K562 (cell line): ENCODE data around the gene RNU5D-1. TPM values are rescaled to one million over a fixed set of nuclear protein-coding genes. Genes with fewer than 3 reads are reported as not detected.

Experiments
- ATAC-seq: fragments of 200-7000 bp; cut with Tn5 transposase; 3 replicates; pipeline ENCODE4 v1.9.1; 2020; ENCODE audit warnings: moderate library complexity
- BruUV-seq: library from RNA; stranded (reverse); fragments of 400-500 nt; replicated peaks from 2 replicates; lab custom pipeline; 2021; lab: Mats Ljungman, UMichigan
- CTCF ChIA-PET: fragments of 300-600 bp; formaldehyde crosslinking; extraction: SDS; loops from one replicate; lab custom pipeline; 2021; ENCODE audit warnings: low intra/inter-chr PET ratio; lab: Yijun Ruan, JAX
- POLR2A ChIA-PET: fragments of 300-600, 350-650 bp; sonication (Branson Sonifier 250); formaldehyde crosslinking; extraction: SDS; loops from one replicate; lab custom pipeline; 2021; ENCODE audit warnings: antibody characterized with exemption, inconsistent platforms; lab: Yijun Ruan, JAX
- DNase-seq, 4 experiments: peaks; one replicate each; pipeline versions ENCODE4 v3.0.0 to v3.0.0-alpha.2; 2011 to 2018; ENCODE audit warnings: low spot score in 3 of 4, mixed read lengths in 3 of 4; ENCODE audit errors: extremely low read depth in 1 of 4
- FAIRE-seq: peaks from 2 replicates; lab custom pipeline; 2011; peaks lifted over from hg19 to GRCh38; lab: Jason Lieb, UNC
- H2AFZ ChIP-seq: 2 replicates; pipeline ENCODE4 v1.6.0; 2011; ENCODE audit warnings: low read depth, low read length, control low read depth, inconsistent platforms
- H3K27ac ChIP-seq: fragments of 200-600 bp; 3 replicates; pipeline ENCODE4 v1.8.0; 2011; ENCODE audit warnings: low read depth, mild to moderate bottlenecking, control low read depth, inconsistent platforms, low read length, moderate library complexity, mixed read lengths; ENCODE audit errors: extremely low read depth
- H3K27me3 ChIP-seq, 2 experiments: fragments of 300-600 bp in 1 of 2; 2 replicates in 1 of 2; 3 replicates in 1 of 2; pipeline versions ENCODE4 v1.6.0 to v1.8.0; 2011; ENCODE audit warnings: inconsistent platforms in 2 of 2, low read length in 2 of 2, mild to moderate bottlenecking in 1 of 2, mixed read lengths in 1 of 2, moderate library complexity in 1 of 2; ENCODE audit not compliant: control insufficient read depth in 2 of 2, insufficient read depth in 2 of 2
- H3K36me3 ChIP-seq: fragments of 300-600 bp; 3 replicates; pipeline ENCODE4 v1.8.0; 2011; ENCODE audit warnings: mild to moderate bottlenecking, low read length, inconsistent platforms; ENCODE audit not compliant: control insufficient read depth, insufficient read depth
- H3K4me1 ChIP-seq, 2 experiments: fragments of 200-600 bp in 1 of 2; replicated peaks in 1 of 2; 2 replicates in 1 of 2; 3 replicates in 1 of 2; pipeline versions ENCODE4 v1.5.1 to v1.8.0; 2011; ENCODE audit warnings: inconsistent platforms in 2 of 2, low read length in 2 of 2, mild to moderate bottlenecking in 1 of 2, mixed read lengths in 1 of 2, moderate library complexity in 1 of 2; ENCODE audit not compliant: control insufficient read depth in 2 of 2, insufficient read depth in 2 of 2
- H3K4me2 ChIP-seq: 2 replicates; pipeline ENCODE4 v1.6.1; 2011; ENCODE audit warnings: low read length, control low read depth, inconsistent platforms, mixed read lengths; ENCODE audit not compliant: insufficient read depth
- H3K4me3 ChIP-seq: fragments of 200-600 bp; sonication (generic), shearing (Covaris generic); 2 replicates; pipeline ENCODE4 v1.5.1; 2016; ENCODE audit warnings: control low read depth, inconsistent platforms
- H3K79me2 ChIP-seq: fragments of 200-600 bp; 3 replicates; pipeline ENCODE4 v1.8.0; 2011; ENCODE audit warnings: low read length, inconsistent platforms; ENCODE audit not compliant: control insufficient read depth, insufficient read depth
- H3K9ac ChIP-seq, 2 experiments: 2 replicates each; pipeline versions ENCODE4 v1.6.0 to v1.6.1; 2011; ENCODE audit warnings: low read depth in 2 of 2, low read length in 2 of 2, control low read depth in 1 of 2, inconsistent platforms in 1 of 2, mild to moderate bottlenecking in 1 of 2, mixed read lengths in 1 of 2; ENCODE audit not compliant: insufficient read depth in 1 of 2
- H3K9me1 ChIP-seq: one replicate; pipeline ENCODE4 v1.6.0; 2011; ENCODE audit warnings: inconsistent platforms, mild to moderate bottlenecking, low read length, moderate library complexity; ENCODE audit not compliant: control insufficient read depth, insufficient read depth
- H3K9me3 ChIP-seq: replicated peaks from 2 replicates; pipeline ENCODE4 v1.5.1; 2011; ENCODE audit warnings: low read depth, low read length, inconsistent platforms; ENCODE audit not compliant: control insufficient read depth, insufficient read depth
- H4K20me1 ChIP-seq: replicated peaks from 2 replicates; pipeline ENCODE4 v1.6.1; 2011; ENCODE audit warnings: low read length, inconsistent platforms, mixed read lengths; ENCODE audit not compliant: control insufficient read depth, insufficient read depth
- BRCA1 ChIP-seq, 2 experiments: fragments of 450-650 bp in 1 of 2; sonication (generic) in 1 of 2; formaldehyde crosslinking in 1 of 2; IDR thresholded peaks; 2 replicates each; pipeline versions ENCODE4 v1.5.0 to v1.6.1; 2017 to 2020; ENCODE audit warnings: mild to moderate bottlenecking in 1 of 2, missing genetic modification reagents in 1 of 2
- CREB3L1 ChIP-seq: fragments of 450-650 bp; IDR thresholded peaks from 2 replicates; pipeline ENCODE4 v1.6.1; 2014; ENCODE audit warnings: low read depth, mild to moderate bottlenecking, moderate library complexity, borderline replicate concordance
- ILF3 ChIP-seq: fragments of 450-650 bp; IDR thresholded peaks from 2 replicates; pipeline ENCODE4 v1.6.1; 2018; ENCODE audit warnings: antibody characterized with exemption, mild to moderate bottlenecking, moderate library complexity, borderline replicate concordance
- JUND ChIP-seq, 2 experiments: IDR thresholded peaks; 2 replicates in 1 of 2; 3 replicates in 1 of 2; pipeline ENCODE4 v1.6.1; 2011; ENCODE audit warnings: borderline replicate concordance in 2 of 2, low read depth in 2 of 2, low read length in 2 of 2, improper control_type of control experiment in 1 of 2, missing biosample characterization in 1 of 2, missing genetic modification characterization in 1 of 2, missing genetic modification reagents in 1 of 2
- NEUROD1 ChIP-seq: fragments of 150-350 bp; IDR thresholded peaks from 2 replicates; pipeline ENCODE4 v1.6.1; 2014; ENCODE audit warnings: borderline replicate concordance, low read length, low read depth; ENCODE audit not compliant: partially characterized antibody
- TAL1 ChIP-seq: fragments of 450-650 bp; IDR thresholded peaks from 2 replicates; pipeline ENCODE4 v1.6.1; 2016; ENCODE audit warnings: mild to moderate bottlenecking
- THAP12 ChIP-seq: fragments of 250-450 bp; sonication (Bioruptor Pico); IDR thresholded peaks from 2 replicates; pipeline ENCODE4 v1.9.0; 2021; ENCODE audit warnings: mild to moderate bottlenecking, inconsistent platforms
- ZNF124 ChIP-seq: sonication (generic); formaldehyde crosslinking; IDR thresholded peaks from 2 replicates; pipeline ENCODE4 v1.8.1; 2022; ENCODE audit warnings: missing genetic modification reagents
- WGBS: fragments of 100-300 bp; shearing (Covaris generic); methylation state at CpG from one replicate; pipeline ENCODE4 v1.1.6; 2016; ENCODE audit warnings: low coverage, mixed read lengths; ENCODE audit not compliant: insufficient coverage; ENCODE audit errors: missing lambda C conversion rate; 5-methylcytosine and 5-hydroxymethylcytosine counted together
- in situ Hi-C: fragments of 300-500 bp; cut with MboI; formaldehyde crosslinking; loops from 4 replicates; pipeline ENCODE4 v1.15.0; 2018; ENCODE audit warnings: inconsistent platforms, mixed read lengths
- intact Hi-C: fragments of 100-400 bp; cut with micrococcal nuclease; formaldehyde crosslinking; loops from 2 replicates; pipeline ENCODE4 v1.14.2; 2022
- polyA plus RNA-seq, 8 experiments: library from polyadenylated mRNA; depleted of rRNA in 4 of 8; stranded (reverse) in 5 of 8; unstranded in 3 of 8; fragments of >200 nt; fragmentation: Nextera tagmentation in 2 of 8; fragmentation: Illumina TruSeq in 1 of 8; extraction: Ambion mirVana in 2 of 8; extraction: Trizol in 1 of 8; gene quantifications; 2 replicates each; pipeline versions ENCODE4 v1.2.1 to v1.2.3, GENCODE V29; 2011 to 2014; ENCODE audit warnings: inconsistent platforms in 1 of 8, missing spikeins in 1 of 8
- total RNA-seq, 7 experiments: library from RNA; depleted of rRNA in 6 of 7; stranded (reverse); fragments of >200 nt in 6 of 7; fragmentation: Illumina TruSeq in 2 of 7; extraction: Trizol in 2 of 7; gene quantifications; 2 replicates each; pipeline versions ENCODE4 v1.2.1 to v1.2.3, GENCODE V29; 2011 to 2021; ENCODE audit warnings: low replicate concordance in 1 of 7
- TF ChIP-seq, protein P1 (sequence below): sonication (generic); formaldehyde crosslinking; IDR thresholded peaks from 2 replicates; pipeline ENCODE4 v1.8.0; 2023; ENCODE audit warnings: mild to moderate bottlenecking, missing genetic modification reagents
- TF ChIP-seq, protein P2 (sequence below): sonication (generic); formaldehyde crosslinking; IDR thresholded peaks from 2 replicates; pipeline ENCODE4 v1.8.1; 2023; ENCODE audit warnings: mild to moderate bottlenecking, missing genetic modification reagents
- TF ChIP-seq, protein P3 (sequence below): sonication (generic); formaldehyde crosslinking; IDR thresholded peaks from 2 replicates; pipeline ENCODE4 v1.8.1; 2023; ENCODE audit warnings: mild to moderate bottlenecking, missing genetic modification reagents, moderate library complexity

RNU5D-1 gene
- total and polyA plus RNA-seq, 9 of the 15 experiments (the other 6 are each of a cell fraction or from before 2014, with no cell fraction given) = under 0.01 TPM; not detected in 8

DNA sequence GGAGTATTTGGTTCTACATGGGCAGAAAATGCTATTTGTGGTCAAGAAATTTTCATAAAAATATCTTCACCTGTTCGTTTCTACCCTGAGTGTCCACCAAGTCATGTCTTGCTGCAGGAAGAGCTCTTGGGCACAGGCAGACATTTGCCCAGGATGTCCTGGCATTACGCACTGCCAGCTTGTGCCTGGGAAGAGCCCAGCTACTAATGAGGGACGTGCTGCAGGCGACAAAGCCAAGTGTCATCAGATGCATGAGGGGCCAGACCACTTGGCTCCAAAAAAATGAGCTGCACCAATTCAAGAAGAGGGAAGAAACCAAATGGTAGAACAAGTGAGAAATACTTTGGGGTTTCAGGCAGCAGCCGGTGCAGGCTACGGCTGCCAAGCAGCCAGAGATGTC lies 12.9 kb downstream of the RNU5D-1 start:
- intact Hi-C loops (no loop called here), in situ Hi-C loops (no loop called here)
- POLR2A ChIA-PET = interaction anchor here (0.6 to 9.1 kb wide), 7 partner anchors 12 to 798 kb away, joined by 3 to 328 read pairs (median 3); partner anchors contain the start of gene RNU5D-1
- Histone ChIP-seq H3K9me3 (no peaks in the 10 kb centered on the region), H3K4me2 (no peak overlapping the region), H3K36me3 (no peaks in the 10 kb centered on the region), H3K27me3 (peaks cover 8 to 15% of the 10 kb centered on the region in 2 experiments; a peak in 4 of 5 replicates), H3K9ac (0 out of 4 replicates have a peak overlapping the region, but pooled peaks of 1 of the 2 experiments have one; percentile 12), H3K27ac (no peak overlapping the region), H3K79me2 (no peaks in the 10 kb centered on the region), H3K4me1 (peaks cover 6 to 20% of the 10 kb centered on the region in 2 experiments), H2AFZ (no peak overlapping the region), H4K20me1 (0 out of 2 replicates have a peak, but pooled peaks cover 3% of the 10 kb centered on the region), H3K9me1 (no peaks in the 10 kb centered on the region), H3K4me3 (no peak overlapping the region)
- 41% methylated on average over 6 of the region's 6 CpGs for WGBS
- FAIRE-seq (no peak), DNase-seq (no peak), ATAC-seq (no peak)
- CTCF ChIA-PET = interaction anchor here (0.7 kb wide), 1 partner anchor 792 kb away, joined by 3 read pairs; no protein-coding TSS in a partner anchor
- BruUV-seq = no TSS peak
- no peak for TF ChIP-seq JUND (IDR thresholded peaks at IDR 0.05; ENCODE audit: borderline replicate concordance, low read depth, low read length)
- no peak for TF ChIP-seq JUND (tag; IDR thresholded peaks at IDR 0.05; ENCODE audit: borderline replicate concordance, low read depth, low read length)
- no peak for TF ChIP-seq BRCA1 (IDR thresholded peaks at IDR 0.05)
- TF ChIP-seq BRCA1 (CRISPR knock-in tag; IDR thresholded peaks at IDR 0.05) = no peak
- TF ChIP-seq ILF3 = no peak
- TF ChIP-seq, protein P1, sequence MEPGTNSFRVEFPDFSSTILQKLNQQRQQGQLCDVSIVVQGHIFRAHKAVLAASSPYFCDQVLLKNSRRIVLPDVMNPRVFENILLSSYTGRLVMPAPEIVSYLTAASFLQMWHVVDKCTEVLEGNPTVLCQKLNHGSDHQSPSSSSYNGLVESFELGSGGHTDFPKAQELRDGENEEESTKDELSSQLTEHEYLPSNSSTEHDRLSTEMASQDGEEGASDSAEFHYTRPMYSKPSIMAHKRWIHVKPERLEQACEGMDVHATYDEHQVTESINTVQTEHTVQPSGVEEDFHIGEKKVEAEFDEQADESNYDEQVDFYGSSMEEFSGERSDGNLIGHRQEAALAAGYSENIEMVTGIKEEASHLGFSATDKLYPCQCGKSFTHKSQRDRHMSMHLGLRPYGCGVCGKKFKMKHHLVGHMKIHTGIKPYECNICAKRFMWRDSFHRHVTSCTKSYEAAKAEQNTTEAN (CRISPR knock-in tag) = no peak
- no peak for TF ChIP-seq THAP12
- TF ChIP-seq NEUROD1 = no peak
- TF ChIP-seq, protein P2, sequence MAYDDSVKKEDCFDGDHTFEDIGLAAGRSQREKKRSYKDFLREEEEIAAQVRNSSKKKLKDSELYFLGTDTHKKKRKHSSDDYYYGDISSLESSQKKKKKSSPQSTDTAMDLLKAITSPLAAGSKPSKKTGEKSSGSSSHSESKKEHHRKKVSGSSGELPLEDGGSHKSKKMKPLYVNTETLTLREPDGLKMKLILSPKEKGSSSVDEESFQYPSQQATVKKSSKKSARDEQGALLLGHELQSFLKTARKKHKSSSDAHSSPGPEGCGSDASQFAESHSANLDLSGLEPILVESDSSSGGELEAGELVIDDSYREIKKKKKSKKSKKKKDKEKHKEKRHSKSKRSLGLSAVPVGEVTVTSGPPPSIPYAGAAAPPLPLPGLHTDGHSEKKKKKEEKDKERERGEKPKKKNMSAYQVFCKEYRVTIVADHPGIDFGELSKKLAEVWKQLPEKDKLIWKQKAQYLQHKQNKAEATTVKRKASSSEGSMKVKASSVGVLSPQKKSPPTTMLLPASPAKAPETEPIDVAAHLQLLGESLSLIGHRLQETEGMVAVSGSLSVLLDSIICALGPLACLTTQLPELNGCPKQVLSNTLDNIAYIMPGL (CRISPR knock-in tag) = no peak
- no peak for TF ChIP-seq ZNF124 (CRISPR knock-in tag)
- no peak for TF ChIP-seq TAL1
- TF ChIP-seq, protein P3, sequence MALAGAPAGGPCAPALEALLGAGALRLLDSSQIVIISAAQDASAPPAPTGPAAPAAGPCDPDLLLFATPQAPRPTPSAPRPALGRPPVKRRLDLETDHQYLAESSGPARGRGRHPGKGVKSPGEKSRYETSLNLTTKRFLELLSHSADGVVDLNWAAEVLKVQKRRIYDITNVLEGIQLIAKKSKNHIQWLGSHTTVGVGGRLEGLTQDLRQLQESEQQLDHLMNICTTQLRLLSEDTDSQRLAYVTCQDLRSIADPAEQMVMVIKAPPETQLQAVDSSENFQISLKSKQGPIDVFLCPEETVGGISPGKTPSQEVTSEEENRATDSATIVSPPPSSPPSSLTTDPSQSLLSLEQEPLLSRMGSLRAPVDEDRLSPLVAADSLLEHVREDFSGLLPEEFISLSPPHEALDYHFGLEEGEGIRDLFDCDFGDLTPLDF (CRISPR knock-in tag) = no peak
- no peak for TF ChIP-seq CREB3L1
